ENCODE data around the gene DIRAS1. TPM values are rescaled to one million over a fixed set of nuclear protein-coding genes. Genes with fewer than 3 reads are reported as not detected.

The DIRAS1 gene
- total and polyA plus RNA-seq, 2 donors (not counting 1 experiment from before 2014, with no cell fraction given): 5.2 to 19.0 TPM

DNA sequence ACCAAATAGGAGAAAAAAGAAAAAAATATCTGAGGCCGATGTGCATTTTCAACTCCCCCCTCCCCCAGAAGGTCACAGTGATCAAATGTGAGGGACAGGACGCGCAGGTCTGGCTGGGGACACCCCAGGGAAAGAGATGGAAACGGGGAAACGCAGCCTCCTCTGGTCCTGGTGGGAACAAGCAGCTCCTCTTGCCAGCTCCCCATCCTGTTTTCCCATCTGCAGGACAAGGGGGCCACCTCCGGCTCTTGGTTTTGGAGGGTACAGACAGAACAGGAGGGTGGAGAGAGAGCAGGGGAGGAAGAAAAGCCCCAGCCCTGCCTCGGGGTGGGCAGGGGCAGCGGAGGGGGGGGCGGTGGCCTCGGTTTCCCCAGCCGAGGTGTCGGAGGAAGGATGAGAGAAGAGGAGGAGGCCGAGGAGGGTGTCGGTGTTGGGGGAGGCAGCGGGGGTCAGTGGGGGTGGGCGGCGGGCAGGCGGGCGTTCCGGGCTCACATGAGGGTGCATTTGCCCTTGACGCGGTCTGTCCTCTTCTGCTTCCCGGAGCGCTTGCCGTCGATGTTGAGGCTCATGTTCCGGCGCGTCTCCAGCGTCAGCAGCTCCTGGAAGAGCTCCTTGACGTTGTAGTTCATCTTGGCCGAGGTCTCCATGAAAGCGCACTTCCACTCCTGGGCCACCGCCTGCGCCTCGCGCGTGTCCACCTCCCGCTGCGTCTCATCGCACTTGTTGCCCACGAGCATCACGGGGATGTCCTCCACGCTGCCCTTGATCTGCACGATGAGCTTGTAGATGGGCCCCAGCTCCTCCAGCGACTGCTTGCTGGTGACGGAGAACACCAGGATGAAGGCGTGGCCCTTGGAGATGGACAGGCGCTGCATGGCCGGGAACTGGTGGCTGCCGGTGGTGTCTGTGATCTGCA, 4.2 kb downstream of the DIRAS1 start:
- no peak for DNase-seq (ENCODE audit: low read depth in 2 of 2)
- Histone ChIP-seq H3K4me1 (ENCODE audit: control insufficient read depth, extremely low read depth, insufficient read depth, low read length) (no peaks in the 10 kb centered on the region), H2AFZ (ENCODE audit: low read length) (no peak overlapping the region), H3K27ac (ENCODE audit: insufficient read depth, low read length) (no peak overlapping the region), H3K4me3 (replicated peaks in 1 of 4; ENCODE audit: control extremely low read depth in 1 of 4, insufficient read depth in 1 of 4, low read depth in 3 of 4, low read length in 4 of 4) (no peak overlapping the region), H3K79me2 (ENCODE audit: control insufficient read depth, insufficient read depth, low read length) (no peaks in the 10 kb centered on the region), H3K9me3 (ENCODE audit: control insufficient read depth, insufficient read depth, low read depth, low read length) (no peaks in the 10 kb centered on the region), H4K20me1 (ENCODE audit: control insufficient read depth, extremely low read depth, insufficient read depth, low read length) (no peaks in the 10 kb centered on the region), H3K4me2 (ENCODE audit: extremely low read depth, insufficient read depth, low read length) (no peak overlapping the region), H3K36me3 (ENCODE audit: control insufficient read depth, insufficient read depth, low read length) (no peaks in the 10 kb centered on the region), H3K27me3 (ENCODE audit: control insufficient read depth, insufficient read depth, low read length) (no peaks in the 10 kb centered on the region), H3K9ac (ENCODE audit: insufficient read depth, low read length) (no peak overlapping the region)
- TF ChIP-seq, protein P1, sequence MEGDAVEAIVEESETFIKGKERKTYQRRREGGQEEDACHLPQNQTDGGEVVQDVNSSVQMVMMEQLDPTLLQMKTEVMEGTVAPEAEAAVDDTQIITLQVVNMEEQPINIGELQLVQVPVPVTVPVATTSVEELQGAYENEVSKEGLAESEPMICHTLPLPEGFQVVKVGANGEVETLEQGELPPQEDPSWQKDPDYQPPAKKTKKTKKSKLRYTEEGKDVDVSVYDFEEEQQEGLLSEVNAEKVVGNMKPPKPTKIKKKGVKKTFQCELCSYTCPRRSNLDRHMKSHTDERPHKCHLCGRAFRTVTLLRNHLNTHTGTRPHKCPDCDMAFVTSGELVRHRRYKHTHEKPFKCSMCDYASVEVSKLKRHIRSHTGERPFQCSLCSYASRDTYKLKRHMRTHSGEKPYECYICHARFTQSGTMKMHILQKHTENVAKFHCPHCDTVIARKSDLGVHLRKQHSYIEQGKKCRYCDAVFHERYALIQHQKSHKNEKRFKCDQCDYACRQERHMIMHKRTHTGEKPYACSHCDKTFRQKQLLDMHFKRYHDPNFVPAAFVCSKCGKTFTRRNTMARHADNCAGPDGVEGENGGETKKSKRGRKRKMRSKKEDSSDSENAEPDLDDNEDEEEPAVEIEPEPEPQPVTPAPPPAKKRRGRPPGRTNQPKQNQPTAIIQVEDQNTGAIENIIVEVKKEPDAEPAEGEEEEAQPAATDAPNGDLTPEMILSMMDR (conservative IDR thresholded peaks at IDR 0.05 in 1 of 2, IDR thresholded peaks at IDR 0.05 in 1 of 2; ENCODE audit: low read depth in 1 of 2, low read length in 2 of 2): no peak
- TF ChIP-seq EZH2 (IDR thresholded peaks at IDR 0.05; ENCODE audit: low read length, missing control alignments): no peak

DNA sequence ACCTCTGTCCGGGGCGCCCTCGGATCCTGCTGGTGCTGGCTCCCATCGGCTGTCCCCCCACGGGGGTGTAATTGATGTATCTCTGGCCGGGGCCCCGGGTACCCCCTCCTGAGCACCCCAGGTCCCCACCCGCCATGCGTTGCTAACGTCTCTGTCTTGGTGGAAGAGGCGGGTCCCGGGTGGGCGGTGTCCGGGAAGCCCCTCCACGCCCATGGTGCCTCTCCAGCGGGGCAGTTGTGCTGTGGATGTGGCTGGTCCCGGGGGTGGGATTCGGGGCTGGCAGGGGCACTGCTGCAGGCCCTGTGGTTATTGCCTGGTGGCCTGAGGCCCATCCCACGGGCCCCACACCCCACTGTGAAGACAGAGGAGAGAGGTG, 4.9 kb downstream of the DIRAS1 start:
- Histone ChIP-seq H3K79me2 (ENCODE audit: control insufficient read depth, insufficient read depth, low read length) (no peaks in the 10 kb centered on the region), H4K20me1 (ENCODE audit: control insufficient read depth, extremely low read depth, insufficient read depth, low read length) (no peaks in the 10 kb centered on the region), H2AFZ (ENCODE audit: low read length) (no peak overlapping the region), H3K9me3 (ENCODE audit: control insufficient read depth, insufficient read depth, low read depth, low read length) (no peaks in the 10 kb centered on the region), H3K27me3 (ENCODE audit: control insufficient read depth, insufficient read depth, low read length) (no peaks in the 10 kb centered on the region), H3K27ac (ENCODE audit: insufficient read depth, low read length) (no peak overlapping the region), H3K4me3 (replicated peaks in 1 of 4; ENCODE audit: control extremely low read depth in 1 of 4, insufficient read depth in 1 of 4, low read depth in 3 of 4, low read length in 4 of 4) (no peak overlapping the region), H3K9ac (ENCODE audit: insufficient read depth, low read length) (no peak overlapping the region), H3K36me3 (ENCODE audit: control insufficient read depth, insufficient read depth, low read length) (no peaks in the 10 kb centered on the region), H3K4me1 (ENCODE audit: control insufficient read depth, extremely low read depth, insufficient read depth, low read length) (no peaks in the 10 kb centered on the region), H3K4me2 (ENCODE audit: extremely low read depth, insufficient read depth, low read length) (no peak overlapping the region)
- no peak for TF ChIP-seq EZH2 (IDR thresholded peaks at IDR 0.05; ENCODE audit: low read length, missing control alignments)
- TF ChIP-seq, protein P1 (conservative IDR thresholded peaks at IDR 0.05 in 1 of 2, IDR thresholded peaks at IDR 0.05 in 1 of 2; ENCODE audit: low read depth in 1 of 2, low read length in 2 of 2): no peak
- no peak for DNase-seq (ENCODE audit: low read depth in 2 of 2)

DNA sequence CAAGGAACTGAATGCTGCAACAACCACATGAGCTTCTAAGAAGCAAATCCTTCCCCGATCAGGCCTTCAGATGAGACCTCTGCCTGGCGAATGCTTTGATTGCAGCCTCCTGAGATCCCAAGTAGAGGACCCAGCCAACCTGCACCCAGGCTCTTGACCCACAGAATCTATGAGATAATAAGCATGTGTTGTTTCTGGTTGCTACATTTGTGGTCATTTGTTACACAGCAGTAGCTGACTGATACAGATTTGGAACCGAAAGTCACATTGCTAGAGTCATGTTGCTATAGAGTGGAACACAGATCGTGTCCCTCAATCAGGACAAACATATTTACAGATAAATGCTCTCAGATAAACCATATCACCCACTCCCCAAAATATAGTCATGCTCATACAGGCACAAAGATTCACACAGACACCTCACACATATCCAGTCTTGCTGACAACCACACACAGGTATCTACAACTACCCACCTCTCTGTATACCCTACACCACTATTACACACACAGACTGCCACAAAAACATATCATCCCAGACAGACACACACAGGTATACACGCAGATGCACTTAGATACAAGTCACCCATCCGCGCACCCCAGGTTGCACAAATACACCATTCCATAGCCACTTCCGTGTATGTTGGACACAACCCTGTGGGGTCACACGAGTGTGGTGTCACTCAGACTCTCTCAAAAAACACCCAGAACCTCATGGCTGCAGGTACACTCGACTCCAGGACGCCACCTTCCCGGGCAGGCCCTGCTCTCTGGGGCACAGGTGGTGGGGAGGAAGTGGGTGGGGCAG, 5.5 kb downstream of the DIRAS1 start:
- H4K20me1 ChIP-seq (ENCODE audit: control insufficient read depth, extremely low read depth, insufficient read depth, low read length): no peaks in the 10 kb centered on the region
- H3K27me3 ChIP-seq (ENCODE audit: control insufficient read depth, insufficient read depth, low read length): no peaks in the 10 kb centered on the region
- no peak overlapping the region for H3K27ac ChIP-seq (ENCODE audit: insufficient read depth, low read length)
- no peak overlapping the region for H2AFZ ChIP-seq (ENCODE audit: low read length)
- no peak overlapping the region for H3K4me3 ChIP-seq (replicated peaks in 1 of 4; ENCODE audit: control extremely low read depth in 1 of 4, insufficient read depth in 1 of 4, low read depth in 3 of 4, low read length in 4 of 4)
- H3K9me3 ChIP-seq (ENCODE audit: control insufficient read depth, insufficient read depth, low read depth, low read length): no peaks in the 10 kb centered on the region
- no peaks in the 10 kb centered on the region for H3K36me3 ChIP-seq (ENCODE audit: control insufficient read depth, insufficient read depth, low read length)
- no peak for DNase-seq (ENCODE audit: low read depth in 2 of 2)
- H3K79me2 ChIP-seq (ENCODE audit: control insufficient read depth, insufficient read depth, low read length): no peaks in the 10 kb centered on the region
- no peaks in the 10 kb centered on the region for H3K4me1 ChIP-seq (ENCODE audit: control insufficient read depth, extremely low read depth, insufficient read depth, low read length)
- H3K4me2 ChIP-seq (ENCODE audit: extremely low read depth, insufficient read depth, low read length): no peak overlapping the region
- TF ChIP-seq EZH2 (IDR thresholded peaks at IDR 0.05; ENCODE audit: low read length, missing control alignments): no peak
- TF ChIP-seq, protein P1 (conservative IDR thresholded peaks at IDR 0.05 in 1 of 2, IDR thresholded peaks at IDR 0.05 in 1 of 2; ENCODE audit: low read depth in 1 of 2, low read length in 2 of 2): no peak
- H3K9ac ChIP-seq (ENCODE audit: insufficient read depth, low read length): no peak overlapping the region

Measured in fibroblast of lung (primary cell).